Measurements from ENCODE around the gene STAT3.
"Not testable (repeated sequence)": the region's sequence is repeated elsewhere in the genome, so short reads cannot be mapped to it uniquely, and the experiment has no call there.

The STAT3 gene

GRCh38 chr17:42274253-42274542, 114.0 kb downstream of the STAT3 start:
- no peak for DNase-seq

GRCh38 chr17:42273474-42274252, 114.6 kb downstream of the STAT3 start:
- no peak for DNase-seq

GRCh38 chr17:42272162-42272907, 115.9 kb downstream of the STAT3 start:
- DNase-seq = no peak

- DNase-seq = no peak
Observed at GRCh38 chr17:42271779-42272035, 116.5 kb downstream of the STAT3 start.

- DNase-seq = no peak
Observed at GRCh38 chr17:42271006-42271778, 117.0 kb downstream of the STAT3 start.

- DNase-seq = no peak
Observed at GRCh38 chr17:42270596-42270995, 117.6 kb downstream of the STAT3 start.

GRCh38 chr17:42270170-42270535, 118.1 kb downstream of the STAT3 start:
- DNase-seq = no peak

- DNase-seq = no peak
Observed at GRCh38 chr17:42268236-42268635, 120.0 kb downstream of the STAT3 start.

GRCh38 chr17:42266918-42267766, 121.1 kb downstream of the STAT3 start:
- DNase-seq = no peak

- DNase-seq = no peak
Observed at GRCh38 chr17:42266462-42266861, 121.8 kb downstream of the STAT3 start.

GRCh38 chr17:42264366-42264765, 123.9 kb downstream of the STAT3 start:
- not testable (repeated sequence) for DNase-seq

Measured in NCI-H1436 (cell line).